Thyroid gland (tissue), 4 donors: ENCODE results near the gene SPINT3.

Source experiments
- CTCF ChIP-seq, 6 experiments: fragments of 200-600 bp in 3 of 6; fragments of 450-650 bp in 3 of 6; sonication (generic) in 3 of 6; IDR thresholded peaks; one replicate each; pipeline ENCODE4 v1.5.1; 2016 to 2019; ENCODE audit warnings: antibody characterized with exemption in 6 of 6, mild to moderate bottlenecking in 2 of 6, inconsistent platforms in 1 of 6, moderate library complexity in 1 of 6
- POLR2A ChIP-seq, 2 donors: fragments of 450-650 bp; IDR thresholded peaks; one replicate each; pipeline ENCODE4 v1.6.1; 2017; ENCODE audit warnings: antibody characterized with exemption in 2 of 2, mild to moderate bottlenecking in 2 of 2, moderate library complexity in 1 of 2

GRCh38 chr20:45508068-45508886 lies 7.1 kb downstream of the SPINT3 start:
- TF ChIP-seq CTCF (IDR thresholded peaks at IDR 0.05) (no peak), POLR2A (IDR thresholded peaks at IDR 0.05) (no peak)
